ENCODE results near the gene LCA5.
"Not testable (repeated sequence)": the region's sequence is repeated elsewhere in the genome, so short reads cannot be mapped to it uniquely, and the experiment has no call there.

GRCh38 chr6:79577926-79578325, 40.7 kb upstream of the LCA5 start:
- TF ChIP-seq CEBPB (IDR thresholded peaks at IDR 0.05; ENCODE audit: low read depth); CTCF (IDR thresholded peaks at IDR 0.05 in 2 of 3, conservative IDR thresholded peaks at IDR 0.05 in 1 of 3; ENCODE audit: borderline replicate concordance in 1 of 3, insufficient read depth in 1 of 3, low read depth in 2 of 3, low read length in 2 of 3); POLR2AphosphoS5 (IDR thresholded peaks at IDR 0.05; ENCODE audit: low read depth, low read length); SP1 (IDR thresholded peaks at IDR 0.05; ENCODE audit: low read depth); POLR2A (IDR thresholded peaks at IDR 0.05; ENCODE audit: borderline replicate concordance, extremely low read depth, insufficient read depth, insufficient read length); EZH2 (IDR thresholded peaks at IDR 0.05); ATF3 (IDR thresholded peaks at IDR 0.05); REST (IDR thresholded peaks at IDR 0.05; ENCODE audit: low read depth); MAX (IDR thresholded peaks at IDR 0.05); RAD21 (IDR thresholded peaks at IDR 0.05; ENCODE audit: low read depth); SIN3A (IDR thresholded peaks at IDR 0.05; ENCODE audit: low read depth); SRF (IDR thresholded peaks at IDR 0.05; ENCODE audit: low read depth); ZNF274 (IDR thresholded peaks at IDR 0.05; ENCODE audit: low read depth, low read length): not testable (repeated sequence)
